Thymus (tissue), 11 donors: ENCODE data around the gene KLHL12. TPM values are rescaled to one million over a fixed set of nuclear protein-coding genes. Genes with fewer than 3 reads are reported as not detected.

Experiments
- DNase-seq, 9 donors: peaks; one replicate each; pipeline ENCODE4 v3.0.0-alpha.2; 2013; ENCODE audit warnings: low spot score in 9 of 9, low read depth in 6 of 9, missing footprints in 1 of 9
- H3K27ac ChIP-seq, 2 donors: one replicate each; pipeline ENCODE4 v1.5.1; 2013; ENCODE audit warnings: control low read depth in 1 of 2, low read depth in 1 of 2, low read length in 1 of 2, mild to moderate bottlenecking in 1 of 2, moderate library complexity in 1 of 2
- H3K27me3 ChIP-seq, 2 donors: one replicate each; pipeline ENCODE4 v1.5.1; 2013; ENCODE audit warnings: low read length in 1 of 2; ENCODE audit not compliant: control insufficient read depth in 2 of 2, insufficient read depth in 1 of 2
- H3K36me3 ChIP-seq, 2 donors: one replicate each; pipeline ENCODE4 v1.5.1; 2013; ENCODE audit warnings: low read length in 1 of 2, mild to moderate bottlenecking in 1 of 2, moderate library complexity in 1 of 2; ENCODE audit not compliant: control insufficient read depth in 2 of 2, insufficient read depth in 2 of 2
- H3K4me1 ChIP-seq, 2 donors: one replicate each; pipeline ENCODE4 v1.5.1; 2013; ENCODE audit warnings: low read length in 2 of 2; ENCODE audit not compliant: control insufficient read depth in 2 of 2, insufficient read depth in 2 of 2
- H3K4me3 ChIP-seq, 2 donors: one replicate each; pipeline ENCODE4 v1.5.1; 2013; ENCODE audit warnings: low read length in 2 of 2, control low read depth in 1 of 2, mild to moderate bottlenecking in 1 of 2
- H3K9me3 ChIP-seq, 2 donors: one replicate each; pipeline ENCODE4 v1.5.1; 2013; ENCODE audit warnings: low read length in 1 of 2, mild to moderate bottlenecking in 1 of 2; ENCODE audit not compliant: control insufficient read depth in 2 of 2, insufficient read depth in 1 of 2
- WGBS: extraction: QIAGEN DNeasy Blood & Tissue Kit; methylation state at CpG from one replicate; pipeline ENCODE4 v1.1.7; 2013; 5-methylcytosine and 5-hydroxymethylcytosine counted together
- polyA plus RNA-seq: library from polyadenylated mRNA; stranded (reverse); fragments of 200-250 nt; gene quantifications from one replicate; pipeline ENCODE4 v1.2.3, GENCODE V29; 2013
- total RNA-seq: library from RNA; stranded (reverse); fragments of 120-200 nt; gene quantifications from one replicate; pipeline ENCODE4 v1.2.4, GENCODE V29; 2013
- donor health status: healthy.

The KLHL12 gene
- total and polyA plus RNA-seq, 2 donors: 20.6 to 25.2 TPM

DNA sequence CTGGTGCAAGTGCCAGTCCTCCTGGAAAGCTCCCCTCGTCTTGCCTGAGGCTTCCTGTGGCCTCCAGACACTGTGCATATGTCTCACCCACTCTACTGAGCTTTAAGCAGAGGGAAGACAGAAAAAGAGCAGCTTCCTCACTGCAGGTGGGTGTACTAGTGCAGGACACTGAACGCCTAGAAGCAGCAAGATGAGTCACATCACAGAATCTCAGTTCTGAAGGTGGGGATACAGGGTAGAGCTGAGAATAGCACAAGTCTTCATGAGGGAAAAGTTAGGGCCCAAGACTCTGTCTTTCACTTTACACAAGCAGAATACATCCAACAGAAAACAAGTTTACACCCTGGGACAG lies 78.9 kb downstream of the KLHL12 start:
- Histone ChIP-seq H3K27ac (no peak overlapping the region), H3K9me3 (no peaks in the 10 kb centered on the region), H3K27me3 (no peaks in the 10 kb centered on the region), H3K4me3 (no peak overlapping the region), H3K4me1 (no peaks in the 10 kb centered on the region), H3K36me3 (no peaks in the 10 kb centered on the region)
- 52% methylated on average over 2 of the region's 2 CpGs for WGBS
- DNase-seq: no peak

DNA sequence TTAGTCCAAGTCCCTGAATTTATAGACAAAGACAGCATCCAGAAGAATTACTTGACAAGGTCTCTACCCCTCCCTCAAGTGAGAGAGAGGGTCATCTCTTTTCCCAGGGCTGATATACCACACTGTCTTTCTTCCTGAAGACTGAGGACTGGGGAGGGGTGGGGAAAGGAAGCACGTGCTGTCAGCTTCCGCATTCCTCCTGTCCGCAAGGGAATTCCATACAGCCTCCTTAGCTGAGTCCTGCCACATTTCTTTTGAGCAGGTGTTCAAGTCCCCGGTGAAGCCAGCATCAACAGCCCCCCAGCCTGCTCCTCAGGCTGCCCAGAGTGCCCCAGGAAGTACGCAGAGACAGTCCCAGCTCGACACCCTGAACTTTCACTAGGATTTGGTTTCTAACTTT lies 82.1 kb downstream of the KLHL12 start:
- Histone ChIP-seq H3K4me3 (no peak overlapping the region), H3K36me3 (no peaks in the 10 kb centered on the region)

DNA sequence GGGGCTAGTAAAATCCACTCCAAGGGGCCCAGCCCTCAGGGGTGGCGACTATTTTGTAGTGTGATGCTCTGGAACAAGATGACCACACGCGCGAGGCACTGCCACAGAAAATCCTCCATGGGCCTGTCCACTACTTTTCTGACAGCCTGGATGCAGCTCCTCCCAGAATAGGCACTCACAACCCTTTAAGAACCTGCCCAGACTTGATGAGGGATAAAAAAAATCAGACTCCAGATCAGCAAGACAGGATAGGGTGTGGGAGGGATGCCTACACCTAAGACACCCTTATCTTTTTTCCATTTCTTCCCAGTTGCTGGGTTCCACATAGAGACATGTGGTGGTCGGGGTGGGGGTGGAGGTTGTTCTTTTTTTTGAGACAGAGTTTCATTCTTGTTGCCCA lies 82.8 kb downstream of the KLHL12 start:
- H3K9me3 ChIP-seq: no peaks in the 10 kb centered on the region
- no peak overlapping the region for H3K27ac ChIP-seq
- no peak for DNase-seq
- H3K4me1 ChIP-seq: no peaks in the 10 kb centered on the region
- H3K4me3 ChIP-seq: no peak overlapping the region
- no peaks in the 10 kb centered on the region for H3K27me3 ChIP-seq
- H3K36me3 ChIP-seq: no peaks in the 10 kb centered on the region
- 96% methylated on average over 5 of the region's 5 CpGs for WGBS

More for the DNA sequence above, 82.1 kb downstream of the KLHL12 start:
- WGBS: 93% methylated on average over 6 of the region's 6 CpGs
- Histone ChIP-seq H3K27ac (no peak overlapping the region), H3K9me3 (no peaks in the 10 kb centered on the region), H3K4me1 (no peaks in the 10 kb centered on the region), H3K27me3 (no peaks in the 10 kb centered on the region)
- no peak for DNase-seq

DNA sequence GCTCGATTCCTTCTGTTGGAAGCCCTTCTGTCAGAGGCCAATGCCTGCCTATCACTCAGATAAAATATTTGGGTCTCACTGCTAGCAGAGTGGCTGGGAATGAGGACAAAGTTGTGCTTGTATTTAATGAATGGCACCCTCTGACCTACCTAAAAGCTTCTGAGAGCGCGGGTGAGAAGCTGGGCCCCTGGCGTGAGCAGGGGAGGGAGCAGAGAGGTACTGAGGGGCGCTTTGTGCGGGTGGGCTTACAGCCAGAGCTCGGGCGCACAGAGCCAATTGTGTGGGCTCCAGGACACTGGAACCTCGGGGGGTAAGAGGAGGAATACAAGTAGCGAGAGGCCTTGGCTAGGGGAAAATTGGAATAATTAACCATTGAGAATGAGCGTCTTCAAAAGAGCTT lies 84.0 kb downstream of the KLHL12 start:
- H3K27ac ChIP-seq: no peak overlapping the region
- WGBS: 98% methylated on average over 11 of the region's 11 CpGs
- no peaks in the 10 kb centered on the region for H3K36me3 ChIP-seq
- DNase-seq: no peak
- no peaks in the 10 kb centered on the region for H3K9me3 ChIP-seq
- no peak overlapping the region for H3K4me3 ChIP-seq
- H3K4me1 ChIP-seq: no peaks in the 10 kb centered on the region
- H3K27me3 ChIP-seq: no peaks in the 10 kb centered on the region

Other genes starting within 250 kb of the KLHL12 start
- 0.05 TPM for gene SYT2, start 216.8 kb downstream of the KLHL12 start, total RNA-seq
- gene SYT2, start 216.8 kb downstream of the KLHL12 start, polyA plus RNA-seq: 0.09 TPM
- 37.6 TPM for gene KDM5B, start 118.8 kb downstream of the KLHL12 start, total RNA-seq
- 32.0 TPM for gene KDM5B, start 118.8 kb downstream of the KLHL12 start, polyA plus RNA-seq
- 0.19 TPM for gene PCAT6, start 116.3 kb downstream of the KLHL12 start, total RNA-seq
- 1.5 TPM for gene PCAT6, start 116.3 kb downstream of the KLHL12 start, polyA plus RNA-seq
- gene RABIF, start 38.1 kb downstream of the KLHL12 start, total RNA-seq: 7.7 TPM
- 9.4 TPM for gene RABIF, start 38.1 kb downstream of the KLHL12 start, polyA plus RNA-seq
- 53.0 TPM for gene ADIPOR1, start 31.1 kb upstream of the KLHL12 start, total RNA-seq
- 58.1 TPM for gene ADIPOR1, start 31.1 kb upstream of the KLHL12 start, polyA plus RNA-seq
- 44.3 TPM for gene CYB5R1, start 40.0 kb upstream of the KLHL12 start, total RNA-seq
- gene CYB5R1, start 40.0 kb upstream of the KLHL12 start, polyA plus RNA-seq: 45.8 TPM
- gene TMEM183A, start 80.1 kb upstream of the KLHL12 start, total RNA-seq: 75.3 TPM
- gene TMEM183A, start 80.1 kb upstream of the KLHL12 start, polyA plus RNA-seq: 50.6 TPM
- 2.1 TPM for gene PPFIA4, start 99.3 kb upstream of the KLHL12 start, total RNA-seq
- 0.82 TPM for gene PPFIA4, start 99.3 kb upstream of the KLHL12 start, polyA plus RNA-seq
- 7.8 TPM for gene MYOG, start 158.8 kb upstream of the KLHL12 start, total RNA-seq
- 4.7 TPM for gene MYOG, start 158.8 kb upstream of the KLHL12 start, polyA plus RNA-seq
- gene ADORA1, start 200.5 kb upstream of the KLHL12 start, total RNA-seq: 0.28 TPM
- 0.64 TPM for gene ADORA1, start 200.5 kb upstream of the KLHL12 start, polyA plus RNA-seq
- 0.99 TPM for gene MYBPH, start 248.6 kb upstream of the KLHL12 start, total RNA-seq
- 1.7 TPM for gene MYBPH, start 248.6 kb upstream of the KLHL12 start, polyA plus RNA-seq